Embryonic facial prominence (tissue), 1 donor: ENCODE results near the gene MARK2.

Source experiments
- DNase-seq: peaks from one replicate; pipeline ENCODE4 v3.0.0-alpha.2; 2016; ENCODE audit errors: extremely low spot score

Gene MARK2

GRCh38 chr11:63880403-63880790 is 41.5 kb downstream of the MARK2 start:
- DNase-seq, result no peak

DNA sequence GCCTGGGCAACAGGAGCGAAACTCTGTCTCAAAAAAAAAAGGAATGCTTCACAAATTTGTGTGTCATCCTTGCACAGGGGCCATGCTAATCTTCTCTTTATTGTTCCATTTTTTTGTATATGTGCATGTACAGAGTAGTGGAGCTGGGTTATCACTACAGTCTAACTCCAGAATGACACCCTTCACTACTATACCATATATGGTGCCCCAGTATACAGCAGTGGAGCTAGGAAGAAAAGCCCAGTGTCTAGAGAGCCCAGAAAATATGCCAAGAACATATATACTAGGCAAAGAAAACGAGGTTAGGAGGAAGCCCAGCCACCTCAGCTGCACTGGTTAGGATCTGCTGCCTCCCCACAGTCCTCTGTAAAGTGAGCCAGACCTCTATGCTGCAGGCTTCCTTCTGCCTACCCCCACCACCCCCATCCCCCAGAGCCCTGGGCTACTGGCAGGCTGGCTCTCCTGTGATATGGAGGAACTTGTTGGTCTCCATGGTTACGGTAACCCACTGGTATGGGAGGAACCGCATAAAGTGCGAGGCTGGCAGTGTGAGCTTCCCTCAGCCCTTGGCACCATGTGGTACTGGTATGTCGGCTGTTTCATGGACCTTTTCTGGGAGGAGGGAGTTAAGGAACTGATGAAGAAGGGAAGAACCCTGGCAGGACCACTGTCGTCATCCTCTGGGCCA is 43.8 kb downstream of the MARK2 start:
- no peak for DNase-seq

GRCh38 chr11:63883791-63884190 is 44.9 kb downstream of the MARK2 start:
- DNase-seq, result no peak

- no peak for DNase-seq
Observed at GRCh38 chr11:63884196-63884932, 45.5 kb downstream of the MARK2 start.

DNA sequence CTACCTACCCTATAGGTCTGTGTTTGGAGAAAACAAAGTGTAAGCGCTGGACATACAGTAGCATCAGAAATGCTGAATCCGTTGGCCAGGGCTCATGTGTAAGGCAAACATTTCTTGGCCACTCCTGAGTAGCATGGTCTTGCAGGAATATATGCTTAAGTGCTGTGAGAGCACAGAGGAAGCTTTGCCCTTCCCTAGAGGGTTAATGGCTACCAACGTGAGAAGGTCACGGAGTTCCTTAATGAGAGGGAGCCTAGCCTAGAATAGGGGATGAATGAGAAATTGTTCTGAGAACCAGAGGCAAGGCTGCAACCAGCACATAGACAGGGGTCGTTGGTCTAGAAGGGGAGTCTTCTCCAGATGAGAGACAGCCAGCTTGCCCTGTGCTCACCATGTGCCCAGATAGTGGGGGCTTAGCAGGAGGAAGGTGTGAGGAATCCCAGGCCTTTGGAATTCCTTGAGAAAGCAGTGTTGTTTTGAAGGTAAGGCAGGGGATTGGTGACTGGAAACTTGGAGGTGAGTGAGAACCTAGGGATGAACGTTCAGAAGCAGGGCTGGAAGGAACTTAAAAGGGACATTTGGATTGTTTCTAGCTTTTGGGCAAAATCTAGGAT is 48.6 kb downstream of the MARK2 start:
- no peak for DNase-seq

DNA sequence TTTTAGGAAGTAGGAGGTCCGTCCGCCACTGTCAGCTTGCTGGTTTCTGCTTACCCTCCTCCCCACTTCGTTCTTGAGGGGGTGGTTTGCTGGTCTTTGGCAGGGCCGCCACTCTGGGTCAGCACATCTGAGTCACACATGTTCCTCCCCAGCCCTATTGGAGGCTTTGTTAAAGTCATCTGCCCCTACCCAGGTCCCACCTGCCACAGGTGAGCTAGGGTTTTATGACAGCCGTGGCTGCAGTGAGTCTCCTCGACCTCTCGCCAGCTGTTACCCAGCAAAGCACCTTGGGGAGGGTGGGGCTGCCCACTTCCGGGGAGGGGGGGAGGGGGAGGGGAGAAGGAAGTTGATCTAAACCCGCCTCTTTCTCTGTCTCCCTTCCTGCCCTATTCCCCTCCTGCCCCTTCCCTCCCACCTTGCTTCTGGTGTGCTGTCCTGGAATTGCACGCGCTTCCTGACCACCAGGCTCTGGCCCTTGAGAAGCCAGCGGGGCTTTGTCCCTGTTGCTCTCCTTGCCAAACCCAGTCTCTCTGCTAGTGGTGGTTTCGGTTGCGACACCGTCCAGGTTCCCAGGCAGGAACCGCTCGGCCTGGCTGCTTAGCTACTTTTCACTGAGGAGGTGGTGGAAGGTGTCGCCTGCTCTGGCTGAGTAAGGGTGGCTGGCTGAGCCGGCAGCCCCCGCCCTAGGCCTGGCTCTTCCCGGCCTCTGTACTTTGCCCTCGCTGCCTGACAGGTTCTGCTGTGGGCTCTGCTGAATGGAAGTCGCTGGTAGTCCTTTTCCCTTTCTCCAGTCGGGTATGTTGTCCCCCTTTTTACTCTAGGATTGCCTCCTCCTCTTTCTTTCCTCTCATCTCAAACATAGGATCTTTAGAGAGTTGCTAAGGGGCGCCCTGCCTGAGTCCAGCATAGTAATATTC is 49.5 kb downstream of the MARK2 start:
- DNase-seq, result no peak

DNA sequence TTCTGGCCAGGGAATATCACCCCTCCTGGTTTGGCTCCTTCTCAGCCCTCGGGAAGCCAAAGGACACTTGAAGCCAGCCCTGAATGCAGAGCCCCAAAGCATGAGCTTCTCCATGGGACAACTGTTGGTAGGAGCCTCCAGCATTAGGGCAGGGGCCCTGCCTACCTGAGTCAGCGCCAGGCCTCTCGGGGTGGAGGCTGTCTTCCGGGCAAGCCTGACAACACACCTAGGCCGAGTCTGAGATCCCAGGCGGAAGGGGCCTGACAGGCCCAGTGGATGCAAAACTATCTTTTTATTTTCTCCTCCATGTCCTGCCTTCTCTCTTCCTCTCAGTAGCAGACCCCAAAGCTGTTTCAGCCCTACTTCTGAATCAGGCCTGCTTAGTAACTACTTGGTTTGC is 50.4 kb downstream of the MARK2 start:
- no peak for DNase-seq

GRCh38 chr11:63890368-63890767 is 51.5 kb downstream of the MARK2 start:
- no peak for DNase-seq

DNA sequence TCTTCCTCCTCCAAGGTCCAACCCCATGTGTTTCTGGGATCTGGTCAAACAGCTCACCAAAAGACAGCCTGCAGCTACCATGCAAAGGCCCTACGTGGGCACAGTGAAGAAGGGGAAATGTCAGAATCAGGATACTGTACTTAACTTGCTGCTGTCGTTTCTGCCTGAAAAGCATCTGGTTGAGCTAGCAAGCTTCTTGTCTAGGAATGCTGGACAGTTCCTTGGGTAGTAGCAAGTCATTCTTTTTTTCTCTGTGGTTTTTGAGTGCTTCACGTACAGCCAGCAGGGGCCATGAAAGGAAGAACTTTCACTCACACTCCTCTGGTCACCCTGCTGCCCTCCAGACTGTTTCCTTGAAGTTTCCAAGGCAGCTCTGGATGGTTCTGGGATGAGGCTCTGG is 53.3 kb downstream of the MARK2 start:
- no peak for DNase-seq

DNA sequence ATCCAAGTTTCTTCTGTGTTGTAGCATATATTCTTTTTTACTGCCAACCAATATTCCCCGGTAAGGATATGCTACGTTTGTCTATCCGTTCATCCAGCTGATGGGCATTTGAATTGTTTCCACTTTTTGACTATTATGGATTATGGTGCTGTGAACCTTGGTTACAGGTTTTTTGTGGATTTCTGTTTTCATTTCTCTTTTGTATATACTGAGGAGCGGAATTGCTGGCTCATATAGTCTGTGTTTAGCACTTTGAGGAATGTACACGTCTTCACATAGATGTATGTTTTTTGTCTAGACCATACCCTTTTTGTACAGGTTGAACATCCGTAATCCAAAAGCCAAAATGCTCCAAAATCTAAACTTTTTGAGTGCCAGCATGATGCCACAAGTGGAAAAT is 54.4 kb downstream of the MARK2 start:
- DNase-seq, result no peak

DNA sequence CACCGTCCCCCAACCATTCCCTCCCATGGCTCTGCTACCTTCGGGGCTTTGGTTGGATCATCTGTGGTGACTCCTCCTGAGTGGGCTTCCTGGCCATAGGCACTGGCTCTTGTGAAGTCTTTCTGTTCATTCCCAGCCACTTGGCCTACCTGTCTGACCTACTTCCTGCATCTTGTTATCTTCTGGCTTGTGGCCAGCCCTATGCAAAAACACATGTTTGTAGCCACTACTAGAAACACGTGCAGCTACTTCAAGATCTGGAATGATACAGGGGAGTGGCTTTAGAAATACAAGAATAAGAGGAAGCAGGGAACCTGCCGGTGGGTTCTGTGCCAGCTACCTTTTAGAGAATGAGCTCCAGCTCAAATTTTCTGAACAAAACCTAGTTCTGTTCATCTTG is 57.2 kb downstream of the MARK2 start:
- no peak for DNase-seq

- DNase-seq, result no peak
Observed at GRCh38 chr11:63897459-63898146, 58.7 kb downstream of the MARK2 start.

- DNase-seq, result no peak
Observed at GRCh38 chr11:63901660-63902059, 62.8 kb downstream of the MARK2 start.

- DNase-seq, result no peak
Observed at GRCh38 chr11:63903884-63904283, 65.0 kb downstream of the MARK2 start.

DNA sequence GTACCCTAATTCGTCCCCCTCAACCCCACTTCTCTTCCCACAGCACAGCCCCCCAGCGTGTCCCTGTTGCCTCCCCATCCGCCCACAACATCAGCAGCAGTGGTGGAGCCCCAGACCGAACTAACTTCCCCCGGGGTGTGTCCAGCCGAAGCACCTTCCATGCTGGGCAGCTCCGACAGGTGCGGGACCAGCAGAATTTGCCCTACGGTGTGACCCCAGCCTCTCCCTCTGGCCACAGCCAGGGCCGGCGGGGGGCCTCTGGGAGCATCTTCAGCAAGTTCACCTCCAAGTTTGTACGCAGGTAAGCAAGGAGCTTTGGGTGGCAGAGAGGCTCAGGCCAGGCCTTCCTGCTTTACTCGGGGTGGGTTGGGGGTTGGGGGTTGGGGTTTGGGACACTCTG is 65.8 kb downstream of the MARK2 start:
- DNase-seq, result no peak

DNA sequence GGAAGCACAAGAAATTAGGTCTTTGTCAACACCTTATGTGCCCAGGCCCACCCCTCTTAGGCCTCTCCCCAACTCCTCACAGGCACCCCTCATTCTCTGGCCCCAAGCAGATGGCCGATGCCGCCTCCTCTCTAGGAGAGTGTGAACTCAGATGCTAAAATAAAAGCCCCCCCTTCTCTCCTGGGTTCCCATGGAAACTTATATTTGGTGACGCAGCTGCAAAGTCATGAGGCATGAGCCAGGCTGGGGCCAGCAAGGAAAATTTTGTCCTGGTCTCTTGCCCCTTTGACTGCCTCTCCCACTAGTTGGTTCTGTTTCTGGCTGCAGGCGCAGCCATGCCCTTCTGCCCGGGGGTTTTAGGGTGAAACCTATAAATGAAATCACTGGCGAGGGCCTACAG is 66.3 kb downstream of the MARK2 start:
- no peak for DNase-seq

DNA sequence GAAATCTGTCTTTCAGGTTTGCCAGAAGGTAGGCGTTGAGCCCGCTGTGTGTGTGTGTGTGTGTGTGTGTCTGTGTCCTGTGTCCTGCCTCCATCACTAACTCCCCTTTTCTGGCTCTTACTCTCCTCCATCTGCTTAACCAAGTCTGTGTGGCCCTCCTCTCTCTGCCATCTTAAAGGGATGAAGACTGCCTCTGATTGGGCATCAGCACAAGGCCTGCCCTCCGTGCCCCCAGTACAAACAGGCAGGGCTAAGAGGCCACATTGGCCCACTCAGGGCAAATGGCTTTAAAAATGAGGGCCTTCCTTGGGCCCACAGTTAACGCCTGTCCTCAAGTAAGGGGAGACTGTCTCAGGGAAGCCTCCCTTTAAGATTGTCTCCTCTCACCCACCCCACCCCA is 67.2 kb downstream of the MARK2 start:
- no peak for DNase-seq

GRCh38 chr11:63906585-63906984 is 67.7 kb downstream of the MARK2 start:
- DNase-seq, result no peak

DNA sequence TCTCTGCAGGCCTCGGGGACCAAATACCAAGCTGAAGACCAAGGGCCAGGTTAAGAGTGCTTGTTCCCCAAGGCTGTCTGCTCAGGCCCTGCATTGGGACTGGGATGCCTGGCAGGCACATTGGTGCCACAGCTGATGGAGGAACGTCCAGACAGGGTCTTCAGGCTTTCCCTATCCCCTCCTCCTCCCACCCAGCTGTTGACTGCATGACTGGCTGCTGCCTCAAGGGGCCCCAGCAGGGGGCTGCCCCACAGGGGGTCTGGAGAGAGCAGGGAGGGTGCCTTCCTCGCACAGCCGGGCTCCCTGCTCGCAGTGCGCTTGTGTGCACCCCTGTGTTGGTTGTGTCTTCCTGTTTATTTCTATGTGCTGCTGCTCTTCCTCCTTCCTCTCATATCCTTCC is 68.2 kb downstream of the MARK2 start:
- no peak for DNase-seq

DNA sequence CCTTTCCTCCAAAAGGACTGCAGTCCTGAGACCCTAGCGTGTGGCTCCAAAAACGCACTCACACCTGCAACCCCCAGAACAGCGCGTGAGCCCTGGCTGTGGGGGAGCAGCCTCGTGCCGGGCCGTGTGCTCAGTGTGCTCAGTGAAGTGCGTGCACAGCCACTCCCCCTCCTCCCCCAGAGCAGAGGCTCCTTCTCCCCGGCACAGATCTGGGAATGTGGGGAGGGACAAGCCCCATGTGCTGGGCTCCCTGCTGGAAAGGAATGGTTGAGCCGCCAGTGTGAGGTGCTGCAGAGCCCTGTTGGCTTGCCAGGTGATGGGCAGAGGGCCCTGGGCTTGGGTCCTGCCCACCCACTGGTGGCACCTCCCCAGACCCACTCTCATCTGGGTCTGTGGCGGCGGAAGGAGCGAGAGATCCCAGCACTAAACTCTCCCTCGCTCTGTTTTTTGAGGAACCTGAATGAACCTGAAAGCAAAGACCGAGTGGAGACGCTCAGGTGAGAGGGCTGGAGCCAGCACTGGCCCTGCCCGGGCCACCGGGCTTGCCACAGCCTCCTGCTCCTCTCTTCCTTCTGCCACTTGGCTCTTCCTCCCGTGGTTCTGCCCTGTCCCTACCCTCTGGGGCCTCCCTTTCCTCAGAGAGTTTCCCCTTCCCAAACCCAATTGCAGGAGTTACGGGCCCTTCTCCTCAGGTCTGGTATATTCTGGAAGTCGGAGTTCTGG is 69.1 kb downstream of the MARK2 start:
- no peak for DNase-seq
